HEK293 (cell line): Measurements from ENCODE around the gene DCLK1.

Source experiments
- CTCF ChIA-PET: fragments of 350-600 bp; formaldehyde crosslinking; extraction: SDS; loops from one replicate; lab custom pipeline; 2021; ENCODE audit warnings: antibody characterized with exemption; lab: Yijun Ruan, JAX
- POLR2A ChIA-PET: fragments of 300-600 bp; formaldehyde crosslinking; extraction: SDS; loops from one replicate; lab custom pipeline; 2020; ENCODE audit warnings: antibody characterized with exemption, inconsistent platforms; lab: Yijun Ruan, JAX
- H3K27ac ChIP-seq: fragments of 200-500 bp; sonication (Bioruptor generic); 2 replicates; pipeline ENCODE4 v1.5.1; 2014; ENCODE audit warnings: low read depth, low read length, control low read depth, inconsistent platforms; ENCODE audit errors: extremely low read depth
- H3K36me3 ChIP-seq, 2 experiments: fragments of 200-500 bp in 1 of 2; sonication (Bioruptor generic) in 1 of 2; 1 replicate in 1 of 2; 2 replicates in 1 of 2; pipeline ENCODE4 v1.5.1; 2014 to 2017; ENCODE audit warnings: inconsistent platforms in 2 of 2, low read length in 2 of 2; ENCODE audit not compliant: control insufficient read depth in 2 of 2, insufficient read depth in 1 of 2
- H3K4me1 ChIP-seq: fragments of 200-500 bp; sonication (Bioruptor generic); 2 replicates; pipeline ENCODE4 v1.5.1; 2014; ENCODE audit warnings: mild to moderate bottlenecking, low read length, inconsistent platforms; ENCODE audit not compliant: control insufficient read depth, insufficient read depth
- H3K4me3 ChIP-seq: 2 replicates; pipeline ENCODE4 v1.5.1; 2011; ENCODE audit warnings: low read depth, mild to moderate bottlenecking, control low read depth, low read length, moderate library complexity
- H3K9me3 ChIP-seq: fragments of 200-500 bp; sonication (Bioruptor generic); 2 replicates; pipeline ENCODE4 v1.5.1; 2014; ENCODE audit warnings: low read depth, low read length, inconsistent platforms; ENCODE audit not compliant: control insufficient read depth, insufficient read depth
- GLI4 ChIP-seq: fragments of 450-650 bp; formaldehyde crosslinking; IDR thresholded peaks from 2 replicates; pipeline ENCODE4 v1.5.1; 2016; ENCODE audit warnings: missing biosample characterization, missing genetic modification characterization
- HIC1 ChIP-seq: fragments of 450-650 bp; formaldehyde crosslinking; IDR thresholded peaks from 2 replicates; pipeline ENCODE4 v1.5.1; 2016; ENCODE audit warnings: missing biosample characterization, missing genetic modification characterization
- KLF7 ChIP-seq: fragments of 450-650 bp; formaldehyde crosslinking; IDR thresholded peaks from 2 replicates; pipeline ENCODE4 v1.5.1; 2016; ENCODE audit warnings: missing biosample characterization, missing genetic modification characterization, borderline replicate concordance
- YY2 ChIP-seq: fragments of 450-650 bp; formaldehyde crosslinking; IDR thresholded peaks from 2 replicates; pipeline ENCODE4 v1.5.1; 2016; ENCODE audit warnings: missing biosample characterization, missing genetic modification characterization
- ZNF202 ChIP-seq: fragments of 450-650 bp; formaldehyde crosslinking; IDR thresholded peaks from 2 replicates; pipeline ENCODE4 v1.5.1; 2016; ENCODE audit warnings: missing biosample characterization, missing genetic modification characterization, borderline replicate concordance
- ZNF248 ChIP-seq: fragments of 450-650 bp; formaldehyde crosslinking; IDR thresholded peaks from 2 replicates; pipeline ENCODE4 v1.5.1; 2017; ENCODE audit warnings: missing biosample characterization, missing genetic modification characterization
- ZNF354C ChIP-seq: fragments of 450-650 bp; formaldehyde crosslinking; IDR thresholded peaks from 2 replicates; pipeline ENCODE4 v1.5.1; 2016; ENCODE audit warnings: missing biosample characterization, missing genetic modification characterization, low read depth, borderline replicate concordance
- ZNF366 ChIP-seq: fragments of 450-650 bp; formaldehyde crosslinking; conservative IDR thresholded peaks from 2 replicates; pipeline ENCODE4 v1.5.1; 2016; ENCODE audit warnings: missing biosample characterization, missing genetic modification characterization
- ZNF473 ChIP-seq: fragments of 450-650 bp; formaldehyde crosslinking; IDR thresholded peaks from 2 replicates; pipeline ENCODE4 v1.5.1; 2017; ENCODE audit warnings: missing biosample characterization, missing genetic modification characterization
- ZNF529 ChIP-seq: fragments of 450-650 bp; formaldehyde crosslinking; IDR thresholded peaks from 2 replicates; pipeline ENCODE4 v1.5.1; 2017; ENCODE audit warnings: missing genetic modification characterization, missing biosample characterization; ENCODE audit not compliant: insufficient replicate concordance
- ZNF571 ChIP-seq: fragments of 450-650 bp; formaldehyde crosslinking; IDR thresholded peaks from 2 replicates; pipeline ENCODE4 v1.5.0; 2017; ENCODE audit warnings: missing biosample characterization, missing genetic modification characterization
- ZNF792 ChIP-seq: fragments of 450-650 bp; formaldehyde crosslinking; IDR thresholded peaks from 2 replicates; pipeline ENCODE4 v1.5.1; 2016; ENCODE audit warnings: missing biosample characterization, missing genetic modification characterization
- ZSCAN30 ChIP-seq: fragments of 450-650 bp; IDR thresholded peaks from 2 replicates; pipeline ENCODE4 v1.5.1; 2018; ENCODE audit warnings: missing biosample characterization, mild to moderate bottlenecking, missing genetic modification characterization, moderate library complexity
- ZXDB ChIP-seq: fragments of 450-650 bp; formaldehyde crosslinking; IDR thresholded peaks from 2 replicates; pipeline ENCODE4 v1.5.1; 2016; ENCODE audit warnings: missing biosample characterization, missing genetic modification characterization
- TF ChIP-seq, protein P1 (sequence below): fragments of 450-650 bp; formaldehyde crosslinking; IDR thresholded peaks from 2 replicates; pipeline ENCODE4 v1.5.1; 2016; ENCODE audit warnings: missing biosample characterization, missing genetic modification characterization
- TF ChIP-seq, protein P2 (sequence below): fragments of 450-650 bp; formaldehyde crosslinking; IDR thresholded peaks from 2 replicates; pipeline ENCODE4 v1.5.1; 2017; ENCODE audit warnings: missing biosample characterization, missing genetic modification characterization
- TF ChIP-seq, protein P3 (sequence below): fragments of 450-650 bp; formaldehyde crosslinking; IDR thresholded peaks from 2 replicates; pipeline ENCODE4 v1.5.1; 2016; ENCODE audit warnings: missing biosample characterization, missing genetic modification characterization
- TF ChIP-seq, protein P4 (sequence below): fragments of 450-650 bp; formaldehyde crosslinking; IDR thresholded peaks from 2 replicates; pipeline ENCODE4 v1.5.1; 2016; ENCODE audit warnings: missing biosample characterization, missing genetic modification characterization, borderline replicate concordance

The DCLK1 gene

DNA sequence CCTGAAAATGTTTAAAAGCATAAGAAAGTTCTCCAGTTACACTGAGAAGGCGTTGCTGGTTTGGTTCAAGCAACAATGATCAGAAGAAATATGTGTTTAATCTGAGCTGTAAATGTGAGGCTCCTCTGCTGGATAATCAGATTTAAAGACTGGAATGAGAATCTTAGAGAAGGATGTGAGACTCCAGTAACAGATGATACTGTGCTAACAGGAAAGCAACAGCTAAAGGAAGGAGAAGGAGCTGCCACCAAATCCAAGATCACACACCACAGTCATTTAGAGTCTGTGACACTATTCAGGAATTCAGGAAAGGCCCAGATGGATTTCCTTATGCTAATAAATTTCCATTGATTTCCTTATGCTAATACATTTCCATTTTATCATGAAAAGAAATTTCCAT lies 16.9 kb downstream of the DCLK1 start:
- H3K36me3 ChIP-seq, result no peaks in the 10 kb centered on the region
- TF ChIP-seq ZNF473 (no peak), ZSCAN30 (tag by site-specific recombination) (no peak), ZXDB (tag by site-specific recombination) (no peak), ZNF529 (no peak), ZNF202 (no peak), YY2 (tag by site-specific recombination) (no peak), HIC1 (no peak), ZNF354C (no peak), KLF7 (tag by site-specific recombination) (no peak), ZNF248 (tag by site-specific recombination) (no peak), ZNF792 (tag by site-specific recombination) (no peak), GLI4 (no peak), ZNF366 (tag by site-specific recombination) (no peak), ZNF571 (no peak)
- TF ChIP-seq, protein P1, sequence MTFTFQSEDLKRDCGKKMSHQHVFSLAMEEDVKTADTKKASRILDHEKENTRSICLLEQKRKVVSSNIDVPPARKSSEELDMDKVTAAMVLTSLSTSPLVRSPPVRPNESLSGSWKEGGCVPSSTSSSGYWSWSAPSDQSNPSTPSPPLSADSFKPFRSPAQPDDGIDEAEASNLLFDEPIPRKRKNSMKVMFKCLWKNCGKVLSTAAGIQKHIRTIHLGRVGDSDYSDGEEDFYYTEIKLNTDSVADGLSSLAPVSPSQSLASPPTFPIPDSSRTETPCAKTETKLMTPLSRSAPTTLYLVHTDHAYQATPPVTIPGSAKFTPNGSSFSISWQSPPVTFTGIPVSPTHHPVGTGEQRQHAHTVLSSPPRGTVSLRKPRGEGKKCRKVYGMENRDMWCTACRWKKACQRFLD (tag by site-specific recombination), result no peak
- TF ChIP-seq, protein P2, sequence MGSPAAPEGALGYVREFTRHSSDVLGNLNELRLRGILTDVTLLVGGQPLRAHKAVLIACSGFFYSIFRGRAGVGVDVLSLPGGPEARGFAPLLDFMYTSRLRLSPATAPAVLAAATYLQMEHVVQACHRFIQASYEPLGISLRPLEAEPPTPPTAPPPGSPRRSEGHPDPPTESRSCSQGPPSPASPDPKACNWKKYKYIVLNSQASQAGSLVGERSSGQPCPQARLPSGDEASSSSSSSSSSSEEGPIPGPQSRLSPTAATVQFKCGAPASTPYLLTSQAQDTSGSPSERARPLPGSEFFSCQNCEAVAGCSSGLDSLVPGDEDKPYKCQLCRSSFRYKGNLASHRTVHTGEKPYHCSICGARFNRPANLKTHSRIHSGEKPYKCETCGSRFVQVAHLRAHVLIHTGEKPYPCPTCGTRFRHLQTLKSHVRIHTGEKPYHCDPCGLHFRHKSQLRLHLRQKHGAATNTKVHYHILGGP (tag by site-specific recombination), result no peak
- TF ChIP-seq, protein P3, sequence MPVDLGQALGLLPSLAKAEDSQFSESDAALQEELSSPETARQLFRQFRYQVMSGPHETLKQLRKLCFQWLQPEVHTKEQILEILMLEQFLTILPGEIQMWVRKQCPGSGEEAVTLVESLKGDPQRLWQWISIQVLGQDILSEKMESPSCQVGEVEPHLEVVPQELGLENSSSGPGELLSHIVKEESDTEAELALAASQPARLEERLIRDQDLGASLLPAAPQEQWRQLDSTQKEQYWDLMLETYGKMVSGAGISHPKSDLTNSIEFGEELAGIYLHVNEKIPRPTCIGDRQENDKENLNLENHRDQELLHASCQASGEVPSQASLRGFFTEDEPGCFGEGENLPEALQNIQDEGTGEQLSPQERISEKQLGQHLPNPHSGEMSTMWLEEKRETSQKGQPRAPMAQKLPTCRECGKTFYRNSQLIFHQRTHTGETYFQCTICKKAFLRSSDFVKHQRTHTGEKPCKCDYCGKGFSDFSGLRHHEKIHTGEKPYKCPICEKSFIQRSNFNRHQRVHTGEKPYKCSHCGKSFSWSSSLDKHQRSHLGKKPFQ, result no peak
- TF ChIP-seq, protein P4, sequence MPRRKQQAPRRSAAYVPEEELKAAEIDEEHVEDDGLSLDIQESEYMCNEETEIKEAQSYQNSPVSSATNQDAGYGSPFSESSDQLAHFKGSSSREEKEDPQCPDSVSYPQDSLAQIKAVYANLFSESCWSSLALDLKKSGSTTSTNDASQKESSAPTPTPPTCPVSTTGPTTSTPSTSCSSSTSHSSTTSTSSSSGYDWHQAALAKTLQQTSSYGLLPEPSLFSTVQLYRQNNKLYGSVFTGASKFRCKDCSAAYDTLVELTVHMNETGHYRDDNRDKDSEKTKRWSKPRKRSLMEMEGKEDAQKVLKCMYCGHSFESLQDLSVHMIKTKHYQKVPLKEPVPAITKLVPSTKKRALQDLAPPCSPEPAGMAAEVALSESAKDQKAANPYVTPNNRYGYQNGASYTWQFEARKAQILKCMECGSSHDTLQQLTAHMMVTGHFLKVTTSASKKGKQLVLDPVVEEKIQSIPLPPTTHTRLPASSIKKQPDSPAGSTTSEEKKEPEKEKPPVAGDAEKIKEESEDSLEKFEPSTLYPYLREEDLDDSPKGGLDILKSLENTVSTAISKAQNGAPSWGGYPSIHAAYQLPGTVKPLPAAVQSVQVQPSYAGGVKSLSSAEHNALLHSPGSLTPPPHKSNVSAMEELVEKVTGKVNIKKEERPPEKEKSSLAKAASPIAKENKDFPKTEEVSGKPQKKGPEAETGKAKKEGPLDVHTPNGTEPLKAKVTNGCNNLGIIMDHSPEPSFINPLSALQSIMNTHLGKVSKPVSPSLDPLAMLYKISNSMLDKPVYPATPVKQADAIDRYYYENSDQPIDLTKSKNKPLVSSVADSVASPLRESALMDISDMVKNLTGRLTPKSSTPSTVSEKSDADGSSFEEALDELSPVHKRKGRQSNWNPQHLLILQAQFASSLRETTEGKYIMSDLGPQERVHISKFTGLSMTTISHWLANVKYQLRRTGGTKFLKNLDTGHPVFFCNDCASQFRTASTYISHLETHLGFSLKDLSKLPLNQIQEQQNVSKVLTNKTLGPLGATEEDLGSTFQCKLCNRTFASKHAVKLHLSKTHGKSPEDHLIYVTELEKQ, result no peak
- H3K27ac ChIP-seq, result no peak overlapping the region
- no peaks in the 10 kb centered on the region; the same call in 1 of the 2 replicates for H3K4me1 ChIP-seq
- no peaks in the 10 kb centered on the region for H3K9me3 ChIP-seq
- POLR2A ChIA-PET, result no interaction called here
- CTCF ChIA-PET, result no interaction called here
- no peak overlapping the region for H3K4me3 ChIP-seq
